GM12801 (cell line): ENCODE measurements around the gene REEP1.

Experiments used
- CTCF ChIP-seq: IDR thresholded peaks from one replicate; pipeline ENCODE4 v1.5.1; 2011; ENCODE audit warnings: control low read depth; ENCODE audit not compliant: insufficient read length; ENCODE audit errors: extremely low read depth

REEP1 gene

DNA sequence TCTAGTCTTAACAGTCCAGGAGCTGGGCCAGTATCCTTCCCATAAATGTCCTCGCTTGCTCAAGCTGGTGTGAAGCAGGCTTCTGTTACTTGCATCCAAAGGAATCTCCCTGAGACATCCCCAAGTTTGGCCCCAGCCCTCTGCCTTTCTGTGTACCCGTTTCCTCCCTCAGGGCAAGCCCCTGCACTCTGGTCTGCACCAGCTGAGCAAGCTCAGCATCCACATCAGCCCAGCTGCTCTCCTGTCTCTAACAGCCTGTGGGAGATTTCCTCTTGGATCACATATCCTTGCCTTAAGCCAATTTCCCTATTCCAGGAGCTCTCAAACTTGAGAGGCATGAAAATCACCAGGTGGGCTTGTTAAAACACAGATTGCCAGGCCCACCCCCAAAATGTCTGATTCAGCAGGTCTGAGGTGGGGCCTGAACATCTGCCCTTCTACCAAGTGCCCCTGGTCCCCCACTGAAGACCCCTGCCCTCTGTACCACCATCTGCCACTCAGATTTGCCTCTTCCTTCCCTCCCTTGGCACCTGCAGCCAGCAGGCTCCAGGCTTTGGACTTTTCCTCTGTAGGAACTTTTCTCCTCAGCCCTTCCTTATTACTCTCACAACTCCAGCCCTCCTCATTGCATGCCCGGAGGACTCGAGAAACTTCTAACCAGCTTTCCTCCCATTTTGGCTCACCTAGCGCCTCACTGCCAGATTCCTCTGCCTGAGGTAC lies 32.1 kb downstream of the REEP1 start:
- TF ChIP-seq CTCF: no peak

DNA sequence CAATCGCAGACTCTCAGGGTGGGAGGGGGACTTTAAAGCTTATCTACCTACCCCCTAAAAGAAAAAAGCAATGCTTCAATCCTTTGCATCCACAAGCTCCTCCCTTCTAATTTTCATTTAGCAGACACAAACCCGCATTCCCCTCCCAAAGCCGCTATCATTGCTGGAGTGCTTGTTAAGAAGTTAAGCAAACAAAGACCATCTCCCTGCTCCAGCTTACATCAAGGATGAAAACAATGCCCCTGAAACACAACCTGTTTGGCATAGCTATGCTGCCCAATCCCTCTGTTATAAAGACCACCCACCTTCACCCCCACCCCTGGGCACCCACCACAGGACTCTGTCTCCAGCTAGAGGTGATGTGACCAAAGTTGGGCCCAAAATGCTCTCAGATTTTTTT lies 33.0 kb downstream of the REEP1 start:
- TF ChIP-seq CTCF: no peak

GRCh38 chr2:86302320-86302719 lies 35.1 kb downstream of the REEP1 start:
- TF ChIP-seq CTCF: no peak

GRCh38 chr2:86301711-86302202 lies 35.7 kb downstream of the REEP1 start:
- no peak for TF ChIP-seq CTCF

DNA sequence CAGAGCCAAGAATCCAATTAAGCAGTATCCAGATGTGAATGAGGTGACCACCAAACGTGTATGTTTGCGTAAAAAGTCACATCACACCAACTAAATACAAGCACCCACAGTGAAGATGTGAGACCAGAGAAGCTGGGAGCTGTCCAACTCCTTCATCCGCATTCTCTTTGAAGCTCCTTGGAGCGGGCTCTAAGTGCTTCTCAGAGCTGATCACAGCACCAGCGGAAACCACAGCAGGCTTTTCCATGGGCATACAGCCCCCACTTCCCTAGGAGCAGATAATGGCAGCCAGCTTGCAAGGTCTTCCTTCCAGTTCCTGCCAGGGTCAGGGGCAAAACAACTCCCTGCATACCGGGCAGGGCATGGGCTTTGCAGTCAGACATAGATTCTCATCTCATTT lies 36.4 kb downstream of the REEP1 start:
- no peak for TF ChIP-seq CTCF

- TF ChIP-seq CTCF: no peak
Measured at GRCh38 chr2:86300496-86300895, 36.9 kb downstream of the REEP1 start.

DNA sequence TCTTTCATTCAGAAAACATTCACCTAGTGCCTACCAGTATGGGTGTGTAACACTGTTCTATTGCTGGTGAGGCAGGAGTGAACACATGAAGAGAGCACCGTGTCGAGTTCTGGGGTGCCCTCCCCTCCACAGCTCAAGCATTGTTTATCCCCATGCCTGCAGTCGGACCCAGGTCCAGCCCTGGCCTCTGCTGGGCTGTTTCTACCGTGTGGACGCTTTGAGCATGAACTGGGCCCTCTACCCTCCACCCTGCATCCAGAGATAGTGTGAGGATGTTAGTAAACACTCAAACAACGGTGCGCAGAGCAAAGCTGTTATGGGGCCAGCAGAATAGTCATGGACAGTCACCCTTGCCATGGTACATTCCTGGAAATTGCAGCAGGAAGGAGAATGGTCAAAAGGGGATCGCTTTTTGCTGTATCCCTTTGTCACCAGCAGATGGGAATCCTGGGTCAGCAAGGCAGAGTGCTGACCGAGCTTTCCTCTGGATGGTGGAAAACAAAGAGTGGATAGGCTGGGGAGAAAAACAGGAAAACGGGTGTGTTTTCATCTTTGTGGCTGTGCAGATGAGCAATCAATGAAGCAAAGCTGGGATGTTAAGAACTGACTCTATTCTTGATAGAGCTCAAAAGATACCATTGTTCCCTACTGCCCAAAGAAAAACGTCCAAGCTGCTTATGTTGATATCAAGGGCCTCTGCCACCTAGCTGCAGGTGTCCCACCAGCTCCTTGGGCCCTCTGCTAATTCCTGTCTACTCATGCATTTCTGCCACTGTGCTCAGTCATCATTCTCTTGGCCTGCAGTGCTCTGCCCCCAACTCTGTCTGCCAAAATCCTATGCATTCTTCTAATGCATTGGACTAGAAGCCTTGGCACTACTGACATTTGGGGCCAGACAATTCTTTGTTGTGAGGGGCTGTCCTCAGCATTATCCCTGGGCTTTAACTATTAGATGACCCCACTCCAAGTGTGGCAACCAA lies 38.7 kb downstream of the REEP1 start:
- TF ChIP-seq CTCF: no peak
